HepG2 (cell line): ENCODE results near the gene TBC1D2B. TPM values are rescaled to one million over a fixed set of nuclear protein-coding genes. Genes with fewer than 3 reads are reported as not detected.

Source experiments
- FOXA1 ChIP-seq, 2 experiments: fragments of 450-650 bp in 1 of 2; sonication (generic) in 1 of 2; formaldehyde crosslinking in 1 of 2; IDR thresholded peaks; 2 replicates each; pipeline versions ENCODE4 v1.4.0 to v1.6.1; 2016 to 2020; ENCODE audit warnings: missing genetic modification reagents in 1 of 2
- HOXA5 ChIP-seq: sonication (generic); formaldehyde crosslinking; IDR thresholded peaks from 2 replicates; pipeline ENCODE4 v1.4.0; 2020; ENCODE audit warnings: missing genetic modification reagents
- MYC ChIP-seq: sonication (generic); formaldehyde crosslinking; IDR thresholded peaks from 2 replicates; pipeline ENCODE4 v1.9.0; 2021; ENCODE audit warnings: missing genetic modification reagents, borderline replicate concordance
- RAD21 ChIP-seq: fragments of 450-650 bp; formaldehyde crosslinking; IDR thresholded peaks from 2 replicates; pipeline ENCODE4 v1.5.0; 2020; ENCODE audit warnings: mild to moderate bottlenecking
- TOE1 ChIP-seq: sonication (generic); formaldehyde crosslinking; IDR thresholded peaks from 2 replicates; pipeline ENCODE4 v1.4.0; 2020; ENCODE audit warnings: mild to moderate bottlenecking, missing genetic modification reagents
- ZMYM3 ChIP-seq: sonication (generic); formaldehyde crosslinking; IDR thresholded peaks from 2 replicates; pipeline ENCODE4 v1.5.1; 2020; ENCODE audit warnings: mild to moderate bottlenecking, missing genetic modification reagents
- ZNF225 ChIP-seq: sonication (generic); formaldehyde crosslinking; IDR thresholded peaks from 2 replicates; pipeline ENCODE4 v1.4.0; 2020; ENCODE audit warnings: mild to moderate bottlenecking, missing genetic modification reagents
- ZNF251 ChIP-seq: sonication (generic); formaldehyde crosslinking; IDR thresholded peaks from 2 replicates; pipeline ENCODE4 v1.9.0; 2021; ENCODE audit warnings: mild to moderate bottlenecking, missing genetic modification reagents
- ZNF30 ChIP-seq: sonication (generic); formaldehyde crosslinking; IDR thresholded peaks from 2 replicates; pipeline ENCODE4 v1.5.0; 2020; ENCODE audit warnings: mild to moderate bottlenecking, missing genetic modification reagents
- ZNF44 ChIP-seq: sonication (generic); formaldehyde crosslinking; IDR thresholded peaks from 2 replicates; pipeline ENCODE4 v1.5.1; 2020; ENCODE audit warnings: mild to moderate bottlenecking, missing genetic modification reagents
- polyA plus RNA-seq, 8 experiments: library from polyadenylated mRNA; depleted of rRNA in 3 of 8; stranded (reverse) in 7 of 8; unstranded in 1 of 8; fragments of >200 nt; fragmentation: Illumina TruSeq in 4 of 8; extraction: Trizol in 4 of 8; gene quantifications; 2 replicates each; pipeline versions ENCODE4 v1.2.1 to v1.2.3, GENCODE V29; 2011 to 2016; ENCODE audit warnings: low read depth in 4 of 8, missing spikeins in 1 of 8, mixed read lengths in 1 of 8; ENCODE audit not compliant: insufficient read depth in 1 of 8
- total RNA-seq, 5 experiments: library from RNA; depleted of rRNA; stranded (reverse); fragments of >200 nt; fragmentation: Illumina TruSeq; extraction: Trizol; gene quantifications; 2 replicates each; pipeline ENCODE4 v1.2.3, GENCODE V29; 2016; ENCODE audit warnings: low read depth in 1 of 5
- TF ChIP-seq, protein P1 (sequence below): sonication (generic); formaldehyde crosslinking; conservative IDR thresholded peaks from 2 replicates; pipeline ENCODE4 v1.8.1; 2023; ENCODE audit warnings: missing genetic modification reagents
- TF ChIP-seq, protein P2 (sequence below), 2 experiments: sonication (generic) in 1 of 2; formaldehyde crosslinking in 1 of 2; IDR thresholded peaks; 2 replicates each; pipeline versions ENCODE4 v1.4.0 to v1.6.1; 2018 to 2020; ENCODE audit warnings: missing genetic modification reagents in 2 of 2, borderline replicate concordance in 1 of 2, low read depth in 1 of 2, mild to moderate bottlenecking in 1 of 2, missing biosample characterization in 1 of 2
- TF ChIP-seq, protein P3 (sequence below): sonication (generic); formaldehyde crosslinking; IDR thresholded peaks from 2 replicates; pipeline ENCODE4 v1.5.0; 2020; ENCODE audit warnings: mild to moderate bottlenecking, missing genetic modification reagents, moderate library complexity

Gene TBC1D2B
- total and polyA plus RNA-seq, 2 of the 13 experiments (the other 11 are each of a cell fraction or from before 2014, with no cell fraction given) = 10.1 to 14.4 TPM

DNA sequence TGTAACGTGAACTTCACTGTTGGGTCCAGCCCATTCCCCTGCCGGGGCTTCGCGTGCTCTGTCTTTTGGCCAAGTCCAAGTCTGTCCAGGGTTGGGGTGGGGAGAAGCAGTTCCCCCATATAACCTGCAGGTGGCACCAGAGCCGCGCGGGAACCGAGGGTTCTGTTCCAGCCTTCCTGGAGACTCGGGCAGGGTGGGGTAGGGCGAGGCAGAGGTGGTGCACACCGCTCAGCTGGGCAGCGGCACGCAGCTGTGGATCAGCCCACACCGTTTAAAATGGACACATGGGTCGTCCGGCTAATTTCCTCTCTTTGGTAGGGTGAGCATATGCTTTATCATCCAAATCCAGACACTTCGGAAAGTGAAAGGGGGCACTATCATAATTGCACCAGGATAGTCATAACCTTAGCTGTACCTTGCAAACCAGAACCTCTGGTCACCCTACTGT lies 118.1 kb downstream of the TBC1D2B start (continued):
- TF ChIP-seq, protein P1, sequence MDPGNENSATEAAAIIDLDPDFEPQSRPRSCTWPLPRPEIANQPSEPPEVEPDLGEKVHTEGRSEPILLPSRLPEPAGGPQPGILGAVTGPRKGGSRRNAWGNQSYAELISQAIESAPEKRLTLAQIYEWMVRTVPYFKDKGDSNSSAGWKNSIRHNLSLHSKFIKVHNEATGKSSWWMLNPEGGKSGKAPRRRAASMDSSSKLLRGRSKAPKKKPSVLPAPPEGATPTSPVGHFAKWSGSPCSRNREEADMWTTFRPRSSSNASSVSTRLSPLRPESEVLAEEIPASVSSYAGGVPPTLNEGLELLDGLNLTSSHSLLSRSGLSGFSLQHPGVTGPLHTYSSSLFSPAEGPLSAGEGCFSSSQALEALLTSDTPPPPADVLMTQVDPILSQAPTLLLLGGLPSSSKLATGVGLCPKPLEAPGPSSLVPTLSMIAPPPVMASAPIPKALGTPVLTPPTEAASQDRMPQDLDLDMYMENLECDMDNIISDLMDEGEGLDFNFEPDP (CRISPR knock-in tag) = no peak
- 0 out of 2 replicates have a peak, but pooled peaks have one; percentile 29 for TF ChIP-seq HOXA5 (CRISPR knock-in tag)
- no peak for TF ChIP-seq ZNF30 (CRISPR knock-in tag)
- TF ChIP-seq, protein P2, sequence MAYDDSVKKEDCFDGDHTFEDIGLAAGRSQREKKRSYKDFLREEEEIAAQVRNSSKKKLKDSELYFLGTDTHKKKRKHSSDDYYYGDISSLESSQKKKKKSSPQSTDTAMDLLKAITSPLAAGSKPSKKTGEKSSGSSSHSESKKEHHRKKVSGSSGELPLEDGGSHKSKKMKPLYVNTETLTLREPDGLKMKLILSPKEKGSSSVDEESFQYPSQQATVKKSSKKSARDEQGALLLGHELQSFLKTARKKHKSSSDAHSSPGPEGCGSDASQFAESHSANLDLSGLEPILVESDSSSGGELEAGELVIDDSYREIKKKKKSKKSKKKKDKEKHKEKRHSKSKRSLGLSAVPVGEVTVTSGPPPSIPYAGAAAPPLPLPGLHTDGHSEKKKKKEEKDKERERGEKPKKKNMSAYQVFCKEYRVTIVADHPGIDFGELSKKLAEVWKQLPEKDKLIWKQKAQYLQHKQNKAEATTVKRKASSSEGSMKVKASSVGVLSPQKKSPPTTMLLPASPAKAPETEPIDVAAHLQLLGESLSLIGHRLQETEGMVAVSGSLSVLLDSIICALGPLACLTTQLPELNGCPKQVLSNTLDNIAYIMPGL (CRISPR knock-in tag; IDR thresholded peaks at IDR 0.05; ENCODE audit: borderline replicate concordance in 1 of 2, low read depth in 1 of 2) = 0 out of 4 replicates have a peak, but pooled peaks have one; percentile 28 to 33
- TF ChIP-seq ZNF44 (CRISPR knock-in tag) = no peak
- no peak for TF ChIP-seq ZNF251 (CRISPR knock-in tag)
- no peak for TF ChIP-seq TOE1 (CRISPR knock-in tag)
- TF ChIP-seq ZNF225 (CRISPR knock-in tag) = no peak
- peak; percentile 89 for TF ChIP-seq RAD21 (CRISPR knock-in tag)
- TF ChIP-seq FOXA1 (IDR thresholded peaks at IDR 0.05) = no peak
- TF ChIP-seq FOXA1 (CRISPR knock-in tag; IDR thresholded peaks at IDR 0.05) = no peak
- 0 out of 2 replicates have a peak, but pooled peaks have one; percentile 16 for TF ChIP-seq MYC (CRISPR knock-in tag)
- TF ChIP-seq, protein P3, sequence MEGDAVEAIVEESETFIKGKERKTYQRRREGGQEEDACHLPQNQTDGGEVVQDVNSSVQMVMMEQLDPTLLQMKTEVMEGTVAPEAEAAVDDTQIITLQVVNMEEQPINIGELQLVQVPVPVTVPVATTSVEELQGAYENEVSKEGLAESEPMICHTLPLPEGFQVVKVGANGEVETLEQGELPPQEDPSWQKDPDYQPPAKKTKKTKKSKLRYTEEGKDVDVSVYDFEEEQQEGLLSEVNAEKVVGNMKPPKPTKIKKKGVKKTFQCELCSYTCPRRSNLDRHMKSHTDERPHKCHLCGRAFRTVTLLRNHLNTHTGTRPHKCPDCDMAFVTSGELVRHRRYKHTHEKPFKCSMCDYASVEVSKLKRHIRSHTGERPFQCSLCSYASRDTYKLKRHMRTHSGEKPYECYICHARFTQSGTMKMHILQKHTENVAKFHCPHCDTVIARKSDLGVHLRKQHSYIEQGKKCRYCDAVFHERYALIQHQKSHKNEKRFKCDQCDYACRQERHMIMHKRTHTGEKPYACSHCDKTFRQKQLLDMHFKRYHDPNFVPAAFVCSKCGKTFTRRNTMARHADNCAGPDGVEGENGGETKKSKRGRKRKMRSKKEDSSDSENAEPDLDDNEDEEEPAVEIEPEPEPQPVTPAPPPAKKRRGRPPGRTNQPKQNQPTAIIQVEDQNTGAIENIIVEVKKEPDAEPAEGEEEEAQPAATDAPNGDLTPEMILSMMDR (CRISPR knock-in tag) = peak; percentile 96
- 0 out of 2 replicates have a peak, but pooled peaks have one; percentile 15 for TF ChIP-seq ZMYM3 (CRISPR knock-in tag)
